ENCODE data around the gene LTO1. TPM values are rescaled to one million over a fixed set of nuclear protein-coding genes. Genes with fewer than 3 reads are reported as not detected.

LTO1 gene
- total RNA-seq, 1 experiment from 2014 or later: 25.3 TPM

DNA sequence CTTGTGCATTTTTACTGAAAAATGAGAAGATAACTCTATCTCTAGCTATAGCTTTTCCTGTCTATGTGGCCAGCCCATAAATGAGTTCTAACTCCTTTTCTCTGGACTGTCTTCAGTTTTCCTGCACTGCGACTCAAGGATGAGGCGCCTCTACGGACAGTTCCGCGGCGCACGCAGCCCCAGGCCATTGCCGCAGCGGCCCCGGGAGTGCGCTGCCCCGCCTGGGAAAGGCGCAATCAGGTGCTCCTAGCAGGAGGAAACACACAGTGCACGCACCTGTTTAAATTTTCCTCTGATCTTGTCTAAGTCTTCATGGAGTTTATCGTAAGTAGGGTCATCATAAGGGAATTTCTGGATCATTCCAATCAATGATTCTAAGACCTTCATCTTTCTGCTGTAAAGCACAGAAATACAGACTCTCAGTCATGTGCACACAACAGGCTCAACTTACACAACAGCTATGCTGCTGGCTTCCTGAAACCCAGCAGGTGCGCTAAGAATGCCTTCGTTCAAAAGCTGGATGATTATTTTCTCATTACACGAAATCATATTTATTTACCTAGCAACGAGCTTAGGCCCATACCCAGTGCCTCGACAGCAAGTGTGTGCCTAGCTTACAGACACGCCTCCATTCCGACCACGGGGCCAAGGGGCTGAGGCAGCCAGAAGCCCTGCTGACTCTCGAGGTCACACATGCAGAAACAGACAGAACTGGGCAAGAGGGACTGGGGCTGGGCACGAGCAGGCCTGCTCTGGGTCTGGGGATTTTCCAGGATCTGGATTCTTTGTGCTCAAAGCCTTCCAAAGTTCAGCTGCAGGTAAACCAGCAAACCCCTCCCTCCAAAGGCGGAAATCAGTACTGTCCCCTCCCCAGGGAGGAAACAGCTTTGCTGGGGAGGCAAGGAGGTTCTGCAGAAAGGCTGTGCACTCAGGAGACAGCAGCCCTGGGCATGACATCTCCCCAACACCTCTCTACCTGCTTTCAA is 7.2 kb downstream of the LTO1 start:
- no CpG with 5 or more reads among the region's 26 CpGs for WGBS (ENCODE audit: extremely low coverage, insufficient read length, low lambda C conversion rate)
- H3K9me3 Mint-ChIP-seq: no peaks in the 10 kb centered on the region

More for the DNA sequence above, 7.2 kb downstream of the LTO1 start:
- H4K5ac ChIP-seq (ENCODE audit: insufficient read length, low read depth, low read length): no peak overlapping the region
- no peak overlapping the region for H2BK15ac ChIP-seq (ENCODE audit: low read depth, low read length)
- no peak overlapping the region for H3K56ac ChIP-seq (ENCODE audit: insufficient read length, low read depth, low read length)
- H3K79me2 ChIP-seq (ENCODE audit: insufficient read depth, low read length): no peaks in the 10 kb centered on the region
- Mint-ChIP-seq H3K27me3 (ENCODE audit: low read depth) (no peaks in the 10 kb centered on the region), H3K4me1 (peaks cover 6 to 13% of the 10 kb centered on the region in 2 experiments), H3K36me3 (ENCODE audit: insufficient read depth in 1 of 3, low read depth in 3 of 3) (peaks cover 16 to 64% (median 53%) of the 10 kb centered on the region in 3 experiments; a peak in 6 of 7 replicates), H3K4me3 (no peak overlapping the region), H3K27ac (peak overlapping the region in 1 of 3 experiments; percentile 52; a peak in 1 of 7 replicates)
- no peak overlapping the region for H3K14ac ChIP-seq (ENCODE audit: insufficient read depth, low read length)
- no peak overlapping the region for H3K27ac ChIP-seq (ENCODE audit: insufficient read length, low read depth, low read length)
- no peaks in the 10 kb centered on the region for H4K20me1 ChIP-seq (ENCODE audit: control insufficient read depth, insufficient read depth, insufficient read length)
- H2BK120ac ChIP-seq (ENCODE audit: low read depth, low read length, poor library complexity, severe bottlenecking): no peak overlapping the region
- H4K8ac ChIP-seq (replicated peaks; ENCODE audit: insufficient read length, low read depth, low read length): no peak overlapping the region
- no peak overlapping the region for H3K18ac ChIP-seq (ENCODE audit: insufficient read length, low read depth, low read length)
- no peak for DNase-seq
- H2AFZ ChIP-seq (ENCODE audit: low read length): no peak overlapping the region
- H3K4me1 ChIP-seq (ENCODE audit: insufficient read depth, low read length): no peaks in the 10 kb centered on the region
- TF ChIP-seq, protein P1, sequence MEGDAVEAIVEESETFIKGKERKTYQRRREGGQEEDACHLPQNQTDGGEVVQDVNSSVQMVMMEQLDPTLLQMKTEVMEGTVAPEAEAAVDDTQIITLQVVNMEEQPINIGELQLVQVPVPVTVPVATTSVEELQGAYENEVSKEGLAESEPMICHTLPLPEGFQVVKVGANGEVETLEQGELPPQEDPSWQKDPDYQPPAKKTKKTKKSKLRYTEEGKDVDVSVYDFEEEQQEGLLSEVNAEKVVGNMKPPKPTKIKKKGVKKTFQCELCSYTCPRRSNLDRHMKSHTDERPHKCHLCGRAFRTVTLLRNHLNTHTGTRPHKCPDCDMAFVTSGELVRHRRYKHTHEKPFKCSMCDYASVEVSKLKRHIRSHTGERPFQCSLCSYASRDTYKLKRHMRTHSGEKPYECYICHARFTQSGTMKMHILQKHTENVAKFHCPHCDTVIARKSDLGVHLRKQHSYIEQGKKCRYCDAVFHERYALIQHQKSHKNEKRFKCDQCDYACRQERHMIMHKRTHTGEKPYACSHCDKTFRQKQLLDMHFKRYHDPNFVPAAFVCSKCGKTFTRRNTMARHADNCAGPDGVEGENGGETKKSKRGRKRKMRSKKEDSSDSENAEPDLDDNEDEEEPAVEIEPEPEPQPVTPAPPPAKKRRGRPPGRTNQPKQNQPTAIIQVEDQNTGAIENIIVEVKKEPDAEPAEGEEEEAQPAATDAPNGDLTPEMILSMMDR (conservative IDR thresholded peaks at IDR 0.05): no peak
- H4K91ac ChIP-seq (ENCODE audit: insufficient read length, low read depth, low read length): no peak overlapping the region
- H3K79me1 ChIP-seq (ENCODE audit: insufficient read depth, low read depth, low read length, poor library complexity, severe bottlenecking): no peaks in the 10 kb centered on the region
- no peak overlapping the region for H2BK5ac ChIP-seq (ENCODE audit: insufficient read length, low read length)
- H3K9ac ChIP-seq (ENCODE audit: extremely low read depth, insufficient read length, low read length): no peak overlapping the region
- H3K4ac ChIP-seq (ENCODE audit: low read depth, low read length): no peak overlapping the region
- H2BK12ac ChIP-seq (ENCODE audit: insufficient read length, low read depth, low read length): no peak overlapping the region
- H3K23me2 ChIP-seq (ENCODE audit: insufficient read length, low read depth, low read length, poor library complexity, severe bottlenecking): no peaks in the 10 kb centered on the region
- H3K27me3 ChIP-seq (ENCODE audit: insufficient read depth, low read length): no peaks in the 10 kb centered on the region
- no peak overlapping the region for H2BK20ac ChIP-seq (ENCODE audit: low read depth, low read length, poor library complexity, severe bottlenecking)
- H3K4me2 ChIP-seq (ENCODE audit: insufficient read depth, insufficient read length, low read length): no peak overlapping the region
- no peak overlapping the region for H2AK5ac ChIP-seq (ENCODE audit: insufficient read length, low read length)
- H3K23ac ChIP-seq (ENCODE audit: insufficient read length, low read depth, low read length): no peak overlapping the region
- H3K9me3 ChIP-seq (ENCODE audit: control insufficient read depth, low read depth, low read length): no peaks in the 10 kb centered on the region
- no peak overlapping the region for H3T11ph ChIP-seq (ENCODE audit: low read length)
